Measurements from ENCODE around the gene MEG3.

MEG3 gene

DNA sequence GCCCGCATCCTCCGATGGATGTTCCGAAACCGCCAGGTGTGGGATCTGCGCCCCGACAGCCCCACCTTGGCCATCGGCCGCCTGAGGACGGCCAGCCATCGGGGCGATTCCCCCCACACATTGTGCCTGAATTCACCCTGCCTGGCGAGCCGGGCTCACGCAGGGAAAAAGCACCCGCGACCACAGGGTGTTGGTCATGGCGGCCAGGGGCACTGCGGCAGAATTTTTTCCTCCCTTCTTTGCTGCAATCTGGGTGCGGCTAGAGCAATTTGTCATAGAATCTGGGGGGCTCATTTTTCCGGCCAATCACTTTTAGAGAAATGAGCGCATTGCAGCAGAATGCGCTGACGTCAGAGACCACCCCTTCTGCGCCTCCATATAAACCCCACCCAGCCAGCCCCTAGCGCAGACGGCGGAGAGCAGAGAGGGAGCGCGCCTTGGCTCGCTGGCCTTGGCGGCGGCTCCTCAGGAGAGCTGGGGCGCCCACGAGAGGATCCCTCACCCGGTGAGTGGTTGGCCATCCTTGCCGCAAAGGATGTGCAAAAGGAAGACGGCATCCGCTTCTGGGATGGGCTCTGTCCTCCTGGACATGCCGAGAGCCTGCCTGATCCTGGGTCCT, at the start of gene MEG3:
Gene MEG3, plus strand, starts transcription at position 406 of the 619 bp plus-strand sequence.
- no peak for DNase-seq

DNA sequence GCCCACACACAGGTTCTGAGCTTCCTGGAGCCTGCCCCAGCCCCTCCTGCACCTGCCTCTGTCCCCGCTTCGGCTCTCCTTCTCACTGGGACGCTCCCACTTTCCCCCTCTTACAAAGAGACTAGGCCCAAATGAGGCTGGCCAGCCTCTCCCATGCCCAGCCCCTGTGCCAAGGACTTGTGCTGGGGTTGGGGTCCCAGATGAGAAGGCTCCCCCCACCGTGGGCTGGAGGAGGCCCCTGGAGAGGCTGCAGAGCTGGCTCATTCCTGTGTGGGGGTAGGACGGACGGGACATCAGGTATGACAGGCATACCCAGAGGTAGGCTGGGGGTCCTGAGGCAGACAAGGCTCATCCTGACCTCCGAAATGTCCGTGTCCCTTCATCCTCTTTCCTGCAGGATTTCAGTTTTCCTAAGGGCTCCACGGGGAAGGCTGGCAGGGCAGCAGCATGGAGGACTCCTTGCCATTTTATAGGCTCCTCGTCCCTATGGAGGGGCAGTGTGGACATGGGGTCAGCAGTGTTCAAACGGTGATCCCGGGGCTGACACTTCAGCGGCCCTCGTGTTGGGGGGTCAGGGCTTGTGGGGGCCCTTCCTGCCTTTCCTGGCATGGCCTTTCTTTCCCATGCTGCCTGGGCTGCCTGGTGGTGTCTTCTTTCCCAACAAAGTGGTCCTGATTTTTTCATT, 49.1 kb upstream of the MEG3 start:
- DNase-seq, result no peak

DNA sequence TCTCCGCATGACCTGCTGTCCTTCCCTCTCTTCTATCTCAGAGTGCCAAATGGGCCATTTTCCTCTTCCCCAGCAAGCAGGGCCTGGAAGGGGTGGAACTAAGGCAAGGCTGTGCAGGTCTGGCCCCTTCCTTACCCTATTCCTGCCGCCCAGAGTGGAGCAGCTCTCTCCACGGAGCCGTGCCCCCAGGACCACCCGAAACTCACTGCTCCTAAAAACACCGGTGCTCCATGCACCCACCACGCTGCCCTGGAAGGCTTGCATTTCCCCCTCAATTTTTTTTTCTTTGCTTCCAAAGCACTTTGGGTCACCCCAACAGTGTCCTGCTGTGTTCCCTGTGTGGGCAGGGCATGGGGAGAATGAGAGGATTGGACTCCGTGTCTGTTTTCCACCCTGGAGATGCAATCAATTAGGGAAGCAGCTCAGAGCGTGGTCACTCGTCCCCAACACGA, 48.5 kb upstream of the MEG3 start:
- no peak for DNase-seq

DNA sequence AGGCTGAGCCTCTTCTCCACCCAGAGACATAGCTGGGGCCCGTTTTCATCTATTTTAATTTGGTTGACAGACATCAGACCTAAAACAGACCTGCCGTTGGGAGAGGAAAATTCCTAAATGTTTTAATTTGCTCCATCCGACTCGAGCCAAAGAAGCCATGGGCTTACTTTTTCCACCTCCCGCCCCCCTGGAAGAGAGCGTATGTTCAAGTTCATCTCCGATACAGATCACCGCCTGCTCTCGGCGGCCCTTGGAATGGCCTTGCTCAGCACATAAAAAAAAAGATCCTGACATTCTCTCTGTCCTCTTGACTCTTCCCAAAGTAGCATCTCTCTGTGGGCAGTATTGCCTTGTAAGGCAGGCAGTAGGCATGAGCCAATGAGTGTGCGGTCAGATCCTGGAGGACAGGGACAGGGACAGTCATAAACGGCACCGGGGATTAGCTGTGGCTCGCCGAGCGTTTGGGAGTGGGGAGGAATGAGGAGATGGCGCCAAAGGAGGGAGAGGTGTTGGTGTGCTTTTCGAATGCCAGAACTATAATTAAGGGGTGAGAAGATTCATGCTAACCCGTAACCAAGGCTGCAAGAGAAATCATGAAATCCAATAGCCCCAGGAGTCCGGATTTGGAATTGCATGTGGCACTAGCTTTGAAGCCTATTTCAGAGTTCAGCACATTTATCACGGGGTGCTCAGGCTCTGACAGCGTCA, 47.9 kb upstream of the MEG3 start:
- no peak for DNase-seq

GRCh38 chr14:100778526-100778882, 47.4 kb upstream of the MEG3 start:
- DNase-seq, result no peak

DNA sequence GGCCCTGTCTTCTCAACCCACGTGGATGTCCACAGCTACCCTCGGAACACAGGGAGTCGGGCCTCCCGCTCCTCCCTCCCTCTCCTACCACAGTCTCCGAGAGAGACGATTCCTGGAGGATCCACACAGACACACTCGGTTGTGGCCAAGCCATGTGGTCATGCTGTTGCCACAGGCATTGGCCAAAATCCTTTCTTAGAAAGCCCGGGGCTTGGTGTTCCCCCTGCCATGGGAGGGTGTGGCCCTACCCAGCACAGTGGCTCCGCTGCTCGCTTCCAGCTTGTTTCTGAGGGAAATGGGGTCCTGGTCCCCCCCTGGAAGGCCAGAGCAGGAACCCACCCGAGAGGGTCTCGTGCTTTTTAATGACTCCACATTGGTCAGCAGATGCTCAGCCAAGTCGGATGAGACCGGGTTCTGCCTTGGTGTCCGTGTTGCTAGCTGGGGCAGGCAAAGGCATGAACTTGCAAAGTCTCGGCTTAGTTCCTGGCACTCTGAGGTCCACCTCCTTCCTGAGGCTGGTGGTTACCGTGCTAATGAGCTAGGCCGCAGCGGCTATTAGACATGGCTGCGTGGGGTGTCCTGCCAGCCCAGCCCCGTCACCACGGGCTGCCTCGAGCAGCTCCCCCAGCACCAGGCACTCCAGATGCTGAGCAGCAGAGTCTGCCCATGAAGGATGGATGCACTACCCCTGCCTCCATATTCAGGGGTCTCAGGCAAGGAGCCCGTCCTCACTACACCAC, 46.8 kb upstream of the MEG3 start:
- DNase-seq, result no peak

DNA sequence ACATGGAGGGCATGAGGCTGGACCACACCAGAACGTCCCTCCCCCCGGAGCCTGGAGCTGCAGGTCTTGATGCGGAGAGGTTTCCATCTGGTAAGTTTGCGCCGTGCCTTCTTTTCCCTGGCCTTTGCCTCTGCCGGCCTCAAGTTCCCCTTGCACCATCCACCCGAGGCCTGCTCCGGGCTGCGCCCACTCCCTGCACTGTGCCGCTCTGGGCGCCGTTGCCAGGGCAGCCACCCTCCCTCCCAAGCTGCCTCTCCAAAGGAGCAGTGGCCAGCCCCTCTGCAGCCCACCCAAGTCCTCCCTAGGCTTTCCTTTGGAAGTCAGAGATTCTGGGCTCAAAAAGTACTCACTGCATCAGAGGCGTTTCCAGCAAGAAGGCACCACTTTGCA, 46.2 kb upstream of the MEG3 start:
- DNase-seq, result no peak

DNA sequence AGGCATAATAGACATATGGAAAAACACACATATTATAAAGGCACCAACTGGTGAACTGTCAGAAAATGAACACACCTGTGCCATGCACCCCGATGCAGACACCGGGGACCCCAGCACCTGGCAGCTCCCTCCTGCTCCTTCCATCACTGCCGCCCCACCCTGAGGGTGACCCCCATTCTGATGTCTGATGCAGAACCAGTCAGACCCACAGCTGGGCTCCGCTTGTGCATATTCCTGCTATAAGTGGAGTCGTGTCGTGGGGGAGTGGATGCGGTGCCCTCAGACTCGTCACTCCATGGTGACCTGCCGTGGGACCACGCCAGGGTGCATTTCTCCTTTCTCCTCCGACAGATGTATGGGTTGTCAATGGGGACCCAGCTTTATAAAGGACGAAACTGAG, 45.7 kb upstream of the MEG3 start:
- no peak for DNase-seq

DNA sequence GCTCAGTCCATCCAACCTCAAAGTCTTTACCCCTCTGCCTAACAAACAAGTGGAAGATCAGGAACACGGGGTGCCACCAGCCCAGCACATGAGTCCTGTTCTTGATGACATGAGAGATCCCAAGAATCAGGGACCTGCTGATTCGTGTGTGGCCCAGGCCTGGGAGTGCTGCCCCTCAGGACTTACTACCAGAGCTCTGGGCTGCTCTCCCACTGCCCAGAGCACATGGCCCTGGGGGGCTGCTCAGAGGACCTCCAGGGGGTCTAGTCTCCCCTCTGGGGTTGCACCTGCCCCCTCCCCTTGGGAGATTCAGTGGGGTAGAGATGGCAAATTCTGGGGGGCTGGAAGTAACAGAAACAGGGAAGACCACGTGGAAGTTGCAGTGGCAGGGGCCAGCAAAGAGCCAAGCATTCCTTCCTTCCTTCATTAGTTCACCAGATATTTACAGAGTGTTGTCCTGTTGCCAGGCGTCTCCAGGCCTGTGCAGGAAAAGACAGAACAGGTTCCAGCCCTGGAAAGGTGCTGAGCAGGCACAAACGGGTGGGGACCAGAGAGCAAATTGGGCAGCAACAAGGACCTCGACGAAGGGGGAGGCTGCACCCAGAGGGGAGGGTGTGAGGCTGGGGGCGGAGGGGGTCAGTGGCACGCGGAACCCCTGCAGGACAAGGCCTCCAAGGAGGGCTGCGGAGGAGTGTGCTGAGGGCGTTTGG, 45.1 kb upstream of the MEG3 start:
- no peak for DNase-seq

GRCh38 chr14:100781952-100782351, 44.0 kb upstream of the MEG3 start:
- DNase-seq, result no peak

DNA sequence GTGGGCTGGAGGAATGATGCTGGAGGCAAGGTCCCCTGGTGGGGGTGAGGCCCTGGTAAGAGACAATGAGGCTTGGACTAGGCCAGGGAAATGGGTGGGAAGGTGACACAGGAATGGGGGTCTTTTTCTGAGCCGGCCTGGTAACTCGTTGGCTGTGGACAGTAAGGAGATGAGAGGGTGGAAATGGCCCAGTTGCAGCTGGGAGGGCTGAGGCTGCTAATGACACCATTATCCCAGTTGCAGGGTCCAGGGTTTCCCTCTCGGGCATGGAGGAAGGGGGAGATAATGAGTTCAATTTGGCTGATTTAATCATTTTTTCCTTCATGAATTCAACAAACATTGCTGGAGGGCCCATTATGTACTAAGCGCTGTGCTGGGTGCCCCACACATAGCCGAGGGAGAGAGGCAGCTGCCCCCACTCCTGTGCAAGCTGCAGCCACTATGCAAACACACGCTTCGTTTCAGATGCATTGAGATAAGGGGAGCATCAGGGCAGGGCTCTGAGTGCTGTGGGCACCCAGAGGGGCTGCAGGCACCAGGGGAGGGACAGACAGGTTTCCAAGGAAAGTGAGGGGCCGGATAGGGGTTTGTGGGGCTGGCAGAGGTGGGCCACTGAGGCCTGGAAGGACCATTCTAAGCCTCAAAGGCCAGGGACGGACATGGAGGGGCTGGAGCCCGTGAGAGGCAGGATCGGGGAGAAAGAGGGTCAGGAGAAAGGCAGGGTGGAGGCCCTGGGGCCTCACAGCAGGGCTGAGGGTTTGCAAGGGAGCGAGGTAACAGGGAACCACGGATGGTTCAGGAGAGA, 43.2 kb upstream of the MEG3 start:
- DNase-seq, result no peak

DNA sequence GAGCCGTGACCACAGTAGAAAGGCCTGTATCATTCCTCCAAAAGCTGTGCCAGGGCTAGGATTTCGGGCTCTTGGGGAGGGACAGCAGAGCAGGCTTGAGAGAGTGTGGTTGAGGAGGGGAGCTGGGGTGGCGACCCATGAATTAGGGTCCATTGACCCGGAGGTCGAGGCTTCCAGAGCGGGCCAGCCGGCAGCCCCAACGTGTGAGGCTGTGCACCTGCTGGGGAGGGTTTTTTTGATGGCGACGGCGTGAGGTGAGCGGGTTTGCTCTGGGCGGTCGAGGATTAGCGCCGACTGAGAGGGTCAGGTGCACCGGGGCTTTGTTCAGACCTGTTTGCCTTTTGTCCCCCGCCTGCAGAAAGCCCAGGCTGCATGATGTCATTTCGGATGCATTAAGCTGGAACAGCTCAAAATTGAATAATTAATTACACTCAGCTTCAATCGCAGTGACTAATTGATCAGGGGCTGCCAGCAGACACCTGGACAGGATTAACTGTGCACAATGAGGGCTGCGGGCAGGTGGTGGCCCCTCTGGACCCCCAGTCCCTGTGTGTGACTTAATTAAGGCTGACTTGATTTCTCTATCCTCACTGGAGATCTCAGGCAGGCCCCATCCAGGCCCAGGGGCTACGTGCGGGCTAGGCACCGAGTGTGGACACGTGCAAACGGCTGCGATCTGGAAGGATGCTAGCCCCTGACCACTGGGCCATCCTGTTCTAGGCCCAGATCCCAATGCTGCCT, 42.1 kb upstream of the MEG3 start:
- DNase-seq, result no peak

- no peak for DNase-seq
Observed at GRCh38 chr14:100784523-100785337, 41.2 kb upstream of the MEG3 start.

DNA sequence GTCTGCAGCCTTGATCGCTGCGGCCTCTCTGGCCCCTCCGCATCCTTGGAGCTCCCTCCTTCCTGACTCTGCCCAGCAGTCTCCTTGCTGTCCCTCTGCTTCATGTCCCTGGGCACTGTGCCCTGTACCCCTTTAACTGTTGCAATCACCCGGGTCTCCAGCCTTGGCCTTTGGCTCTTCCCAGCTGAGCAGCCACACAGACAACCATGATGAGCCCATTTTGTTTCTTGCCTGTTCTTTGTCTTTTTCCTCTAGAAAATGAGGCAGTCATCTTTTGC, 40.6 kb upstream of the MEG3 start:
- DNase-seq, result no peak

DNA sequence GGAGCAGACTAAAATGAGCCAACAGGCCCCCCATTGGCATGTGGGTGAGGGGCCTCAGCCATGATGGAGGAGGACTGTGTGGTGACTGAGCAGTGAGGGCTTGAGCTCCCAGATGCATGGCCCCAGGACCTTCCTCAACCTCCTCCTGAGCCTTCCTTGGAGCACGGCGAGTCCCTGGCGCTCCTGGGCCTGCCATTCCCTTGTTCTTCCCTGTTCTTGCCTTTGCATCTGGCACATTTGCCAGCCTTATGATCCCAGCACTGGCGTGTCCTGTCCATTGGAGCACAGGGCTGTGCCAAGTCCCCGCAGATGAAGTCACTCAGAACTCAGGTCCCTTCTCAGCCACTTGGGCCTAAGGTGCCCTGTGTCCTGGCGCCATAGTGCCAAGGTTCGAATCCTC, 40.3 kb upstream of the MEG3 start:
- no peak for DNase-seq

GRCh38 chr14:100786131-100786530, 39.8 kb upstream of the MEG3 start:
- no peak for DNase-seq

DNA sequence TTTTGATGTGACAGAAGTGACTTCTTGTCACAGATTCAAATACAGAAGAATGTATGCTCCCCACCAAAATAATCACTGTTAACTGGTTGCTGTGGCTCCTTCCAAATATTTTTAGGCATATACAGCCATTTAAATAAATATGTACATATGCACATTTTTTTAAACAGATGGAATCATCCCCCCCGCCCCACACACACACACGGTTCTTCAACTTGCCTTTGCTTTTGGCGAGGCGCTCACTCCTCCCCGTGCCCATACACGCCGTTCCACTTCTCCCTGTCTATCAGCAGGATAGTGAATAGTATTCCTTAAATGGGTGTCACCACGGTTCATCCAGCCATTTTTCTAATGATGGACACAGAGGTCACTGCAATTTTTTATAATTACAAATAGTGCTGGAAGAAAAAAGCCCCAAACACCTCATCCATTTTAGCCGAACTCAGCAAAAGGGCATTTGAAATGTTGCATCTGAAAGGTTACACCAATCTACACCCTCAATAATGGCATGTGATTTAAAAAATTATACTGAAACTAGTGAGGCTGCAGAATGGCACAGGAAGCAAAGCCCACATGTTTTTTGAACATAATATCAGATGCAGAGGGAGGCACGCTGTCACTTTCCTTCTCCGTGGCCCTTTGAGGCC, 39.2 kb upstream of the MEG3 start:
- DNase-seq, result no peak

DNA sequence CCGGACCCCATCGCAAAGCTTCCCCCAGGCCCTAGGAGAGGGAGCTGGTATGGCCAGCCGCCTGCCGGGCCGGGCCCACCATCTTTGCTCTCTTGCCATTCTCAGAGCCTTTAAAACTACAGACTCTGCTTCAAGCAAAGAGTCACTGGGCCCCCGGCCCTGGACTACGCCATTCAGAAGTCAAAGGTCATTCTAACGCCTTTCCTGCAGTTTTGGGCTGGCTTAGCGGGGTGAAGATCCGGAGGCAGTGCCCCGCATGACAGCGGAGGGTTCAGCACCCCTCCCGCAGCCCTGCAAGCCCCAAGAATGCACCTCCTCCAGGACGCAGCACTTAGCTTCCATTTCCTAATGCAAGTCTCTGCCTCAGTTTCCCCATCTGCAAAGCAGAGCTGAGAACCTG, 38.3 kb upstream of the MEG3 start:
- no peak for DNase-seq

DNA sequence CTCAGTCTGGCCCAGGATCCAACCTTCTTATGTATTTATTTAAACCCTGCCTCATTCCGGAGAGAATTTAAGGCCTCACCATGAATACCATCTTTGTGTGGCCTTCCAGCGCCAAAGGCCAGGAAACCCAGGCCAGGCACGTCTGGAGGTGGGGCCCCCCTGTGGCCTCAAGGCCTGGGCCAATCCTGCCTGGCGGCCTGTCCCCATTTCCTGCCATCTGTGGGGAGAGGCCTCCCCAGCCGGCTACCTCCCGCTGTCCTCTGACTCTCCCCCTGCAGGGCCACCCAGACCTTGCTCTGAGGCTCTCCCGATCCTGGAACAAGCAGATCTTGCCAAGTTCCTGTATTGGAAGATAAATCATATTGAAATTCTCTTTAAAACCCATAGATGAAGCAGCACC, 37.4 kb upstream of the MEG3 start:
- no peak for DNase-seq

DNA sequence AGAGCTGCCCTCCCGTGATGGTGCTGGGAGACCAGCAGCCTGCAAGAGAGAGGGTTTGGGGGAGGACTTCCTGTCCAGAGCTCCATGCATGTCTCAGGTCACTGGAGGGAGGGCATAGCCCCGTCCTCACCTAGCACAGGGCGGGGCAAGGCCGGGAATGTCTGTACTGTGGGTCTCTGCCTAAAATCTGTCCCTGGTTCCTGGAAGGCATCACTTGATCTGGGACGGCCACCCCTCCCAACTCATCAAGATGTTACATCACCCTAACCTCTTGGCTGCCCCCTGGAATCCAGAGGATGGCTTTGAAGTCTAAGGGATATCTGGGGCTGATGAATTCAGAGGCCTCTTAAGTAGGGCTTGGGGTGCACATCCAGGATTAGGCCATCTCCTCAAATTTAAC, 37.0 kb upstream of the MEG3 start:
- DNase-seq, result no peak

All from GF-D8 (cell line).